GM23338 (cell line): ENCODE measurements around the gene APOBEC3B. TPM values are rescaled to one million over a fixed set of nuclear protein-coding genes. Genes with fewer than 3 reads are reported as not detected.
"Not testable (repeated sequence)": the region's sequence is repeated elsewhere in the genome, so short reads cannot be mapped to it uniquely, and the experiment has no call there.

Source experiments
- ATAC-seq: fragments of 200-7000 bp; cut with Tn5 transposase; 3 replicates; pipeline ENCODE4 v1.9.1; 2020
- DNase-seq: peaks from one replicate; pipeline ENCODE4 v3.0.0-alpha.2; 2015; ENCODE audit warnings: low spot score
- H2AFZ ChIP-seq: fragments of 200-600 bp; sonication (generic); 2 replicates; pipeline ENCODE4 v1.8.0; 2016; ENCODE audit warnings: antibody characterized with exemption, mild to moderate bottlenecking, moderate library complexity
- H3F3A ChIP-seq: fragments of 200-600 bp; sonication (generic); replicated peaks from 2 replicates; pipeline ENCODE4 v1.8.0; 2017; ENCODE audit warnings: antibody characterized with exemption, mixed run types, low read depth
- H3K27ac ChIP-seq: fragments of 200-600 bp; sonication (generic); 2 replicates; pipeline ENCODE4 v1.6.1; 2016; ENCODE audit warnings: low read depth
- H3K27me3 ChIP-seq: fragments of 200-600 bp; sonication (generic); 2 replicates; pipeline ENCODE4 v1.8.0; 2016; ENCODE audit warnings: mild to moderate bottlenecking, mixed run types, moderate library complexity; ENCODE audit not compliant: insufficient read depth
- H3K36me3 ChIP-seq: fragments of 200-600 bp; sonication (generic); 2 replicates; pipeline ENCODE4 v1.8.0; 2016; ENCODE audit warnings: mild to moderate bottlenecking; ENCODE audit not compliant: insufficient read depth
- H3K4me1 ChIP-seq: fragments of 200-600 bp; sonication (generic); 2 replicates; pipeline ENCODE4 v1.8.0; 2016; ENCODE audit warnings: mild to moderate bottlenecking, moderate library complexity; ENCODE audit not compliant: insufficient read depth
- H3K4me2 ChIP-seq: fragments of 200-600 bp; sonication (generic); 2 replicates; pipeline ENCODE4 v1.7.1; 2017; ENCODE audit warnings: mixed run types
- H3K4me3 ChIP-seq: fragments of 200-600 bp; sonication (generic); 2 replicates; pipeline ENCODE4 v1.6.1; 2016; ENCODE audit warnings: mixed run types
- H3K79me2 ChIP-seq: fragments of 200-600 bp; sonication (generic); replicated peaks from 2 replicates; pipeline ENCODE4 v1.8.0; 2017; ENCODE audit warnings: mild to moderate bottlenecking; ENCODE audit not compliant: insufficient read depth
- H3K9me2 ChIP-seq: fragments of 200-600 bp; sonication (generic); 2 replicates; pipeline ENCODE4 v1.8.0; 2017; ENCODE audit not compliant: insufficient read depth
- H4K20me1 ChIP-seq: fragments of 200-600 bp; sonication (generic); replicated peaks from 2 replicates; pipeline ENCODE4 v1.8.0; 2017; ENCODE audit warnings: mild to moderate bottlenecking; ENCODE audit not compliant: insufficient read depth
- H3K27ac Mint-ChIP-seq: 2 replicates; pipeline ENCODE4 v1.8.0; 2020; ENCODE audit warnings: inconsistent platforms, mild to moderate bottlenecking, moderate library complexity, mixed read lengths
- H3K27me3 Mint-ChIP-seq: 3 replicates; pipeline ENCODE4 v1.8.0; 2022; ENCODE audit warnings: low read depth, mild to moderate bottlenecking, moderate library complexity, mixed read lengths, inconsistent platforms; ENCODE audit not compliant: insufficient read depth, poor library complexity
- H3K36me3 Mint-ChIP-seq: 3 replicates; pipeline ENCODE4 v1.8.0; 2021; ENCODE audit warnings: low read depth, mild to moderate bottlenecking, inconsistent platforms, moderate library complexity, mixed read lengths
- H3K4me1 Mint-ChIP-seq: 3 replicates; pipeline ENCODE4 v1.8.0; 2020; ENCODE audit warnings: mild to moderate bottlenecking, inconsistent platforms, mixed read lengths
- H3K4me3 Mint-ChIP-seq: 3 replicates; pipeline ENCODE4 v1.8.0; 2021; ENCODE audit warnings: moderate library complexity, mild to moderate bottlenecking, inconsistent platforms, mixed read lengths
- H3K9me3 Mint-ChIP-seq: 3 replicates; pipeline ENCODE4 v1.8.0; 2020; ENCODE audit warnings: moderate library complexity, mild to moderate bottlenecking, inconsistent platforms, mixed read lengths
- EZH2 ChIP-seq: fragments of 200-600 bp; sonication (generic); IDR thresholded peaks from one replicate; pipeline ENCODE4 v1.8.0; 2017; ENCODE audit warnings: antibody characterized with exemption, mild to moderate bottlenecking, low read depth; ENCODE audit not compliant: unreplicated experiment
- JUNB ChIP-seq: IDR thresholded peaks from one replicate; pipeline ENCODE4 v1.6.1; 2016; ENCODE audit warnings: antibody characterized with exemption; ENCODE audit not compliant: unreplicated experiment
- NANOG ChIP-seq: IDR thresholded peaks from 2 replicates; pipeline ENCODE4 v1.6.1; 2016; ENCODE audit warnings: antibody characterized with exemption, borderline replicate concordance
- POLR2AphosphoS5 ChIP-seq: IDR thresholded peaks from 2 replicates; pipeline ENCODE4 v1.6.1; 2016; ENCODE audit warnings: antibody characterized with exemption, low read depth
- ZNF114 ChIP-seq: fragments of 250-450 bp; sonication (Bioruptor Pico); IDR thresholded peaks from 2 replicates; pipeline ENCODE4 v1.5.0; 2020; ENCODE audit warnings: mild to moderate bottlenecking, moderate library complexity
- ZNF331 ChIP-seq: fragments of 250-450 bp; sonication (Bioruptor Pico); IDR thresholded peaks from 2 replicates; pipeline ENCODE4 v1.5.0; 2020; ENCODE audit warnings: low read depth, mild to moderate bottlenecking, moderate library complexity
- polyA plus RNA-seq: library from polyadenylated mRNA; unstranded; fragments of >200 nt; fragmentation: Nextera tagmentation; extraction: Ambion mirVana; gene quantifications from 2 replicates; pipeline ENCODE4 v1.2.1, GENCODE V29; 2016
- total RNA-seq: library from RNA; depleted of rRNA; stranded (reverse); fragments of >200 nt; shearing (Covaris generic); gene quantifications from 2 replicates; pipeline ENCODE4 v1.2.3, GENCODE V29; 2014
- TF ChIP-seq, protein P1 (sequence below): IDR thresholded peaks from 2 replicates; pipeline ENCODE4 v1.6.1; 2016; ENCODE audit warnings: antibody characterized with exemption
- TF ChIP-seq, protein P2 (sequence below): IDR thresholded peaks from one replicate; pipeline ENCODE4 v1.6.1; 2018; ENCODE audit warnings: antibody characterized with exemption; ENCODE audit not compliant: unreplicated experiment
- TF ChIP-seq, protein P3 (sequence below): fragments of 250-450 bp; sonication (Bioruptor Pico); IDR thresholded peaks from 2 replicates; pipeline ENCODE4 v1.5.0; 2020; ENCODE audit warnings: mild to moderate bottlenecking, moderate library complexity

APOBEC3B gene
- total and polyA plus RNA-seq, 2 experiments from 2014 or later: 7.0 to 9.2 TPM

- not testable (repeated sequence) for H4K20me1 ChIP-seq, H3K36me3 ChIP-seq, H3K9me3 Mint-ChIP-seq, H3K9me2 ChIP-seq, H2AFZ ChIP-seq, H3K27me3 ChIP-seq
- Mint-ChIP-seq H3K36me3 (peaks cover 28% of the 10 kb centered on the region), H3K27me3 (peaks cover 22% of the 10 kb centered on the region), H3K27ac (peak overlapping the region; percentile 90), H3K4me3 (peak overlapping the region; percentile 70), H3K4me1 (peaks cover 63% of the 10 kb centered on the region)
- peak; percentile 51 for DNase-seq
- H3F3A ChIP-seq: peaks cover 12% of the 10 kb centered on the region; the same call in 1 of the 2 replicates
- peak overlapping the region; percentile 91 for H3K27ac ChIP-seq
- peaks cover 17% of the 10 kb centered on the region for H3K79me2 ChIP-seq
- H3K4me1 ChIP-seq: peaks cover 51% of the 10 kb centered on the region
- TF ChIP-seq POLR2AphosphoS5: 0 out of 2 replicates have a peak, but pooled peaks have one; percentile 44
- peak; percentile 6 for ATAC-seq
- H3K4me3 ChIP-seq: peak overlapping the region; percentile 41
- H3K4me2 ChIP-seq: peak overlapping the region; percentile 76
Measured at GRCh38 chr22:39020021-39020651, 38.0 kb downstream of the APOBEC3B start.

DNA sequence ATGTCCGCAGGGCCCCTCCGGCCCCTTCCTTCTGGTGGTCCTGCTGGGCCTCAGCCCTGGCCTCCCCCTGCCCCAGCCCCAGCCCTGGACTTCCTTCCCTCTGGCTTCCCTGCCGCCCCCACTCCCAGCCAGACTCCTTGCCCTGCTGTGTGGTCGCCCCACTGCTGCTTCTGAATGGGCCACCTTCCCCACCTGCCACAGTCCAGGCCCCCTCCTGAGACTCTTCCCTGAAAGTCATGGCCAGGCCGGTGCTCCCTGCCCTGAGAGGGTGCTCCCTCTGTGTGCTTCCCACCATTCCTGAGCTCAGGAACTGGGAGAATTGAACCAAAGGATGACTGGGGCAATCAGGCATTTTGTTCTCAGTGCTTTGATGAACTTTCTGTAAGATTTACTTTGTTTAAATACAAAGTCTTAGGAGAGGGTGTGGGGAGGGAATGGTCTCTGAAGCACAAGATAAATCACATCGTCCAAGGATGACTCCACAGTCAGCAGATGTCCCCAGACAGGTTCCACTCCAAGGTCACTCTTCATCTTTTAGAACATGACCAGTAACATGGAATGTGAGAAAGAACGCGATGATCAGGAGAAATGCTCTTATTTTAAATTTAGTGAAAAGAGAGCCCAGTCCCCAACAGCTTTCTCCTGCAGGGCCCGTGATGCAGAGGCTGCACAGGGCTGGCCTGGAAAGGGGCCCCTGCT lies 39.6 kb downstream of the APOBEC3B start:
- peak overlapping the region; percentile 88; the same call in 1 of the 2 replicates for H3K27ac ChIP-seq
- peaks cover 30% of the 10 kb centered on the region for H3K36me3 Mint-ChIP-seq
- H4K20me1 ChIP-seq: no peaks in the 10 kb centered on the region
- H3K36me3 ChIP-seq: no peaks in the 10 kb centered on the region; the same call in 1 of the 2 replicates
- peak overlapping the region; percentile 64 for H3K4me2 ChIP-seq
- no peak overlapping the region for H2AFZ ChIP-seq
- H3K9me3 Mint-ChIP-seq: no peaks in the 10 kb centered on the region; the same call in 2 of the 3 replicates
- H3K27me3 ChIP-seq: no peaks in the 10 kb centered on the region
- H3F3A ChIP-seq: peaks cover 12% of the 10 kb centered on the region; the same call in 1 of the 2 replicates
- no peaks in the 10 kb centered on the region for H3K9me2 ChIP-seq
- peak overlapping the region; percentile 54; the same call in 1 of the 3 replicates for H3K4me3 Mint-ChIP-seq
- DNase-seq (no peak), ATAC-seq (no peak)
- H3K27ac Mint-ChIP-seq: peak overlapping the region; percentile 83; the same call in 1 of the 2 replicates
- H3K4me1 Mint-ChIP-seq: peaks cover 66% of the 10 kb centered on the region
- H3K4me3 ChIP-seq: no peak overlapping the region; the same call in 1 of the 2 replicates
- H3K79me2 ChIP-seq: peaks cover 17% of the 10 kb centered on the region
- peaks cover 21% of the 10 kb centered on the region for H3K27me3 Mint-ChIP-seq
- H3K4me1 ChIP-seq: peaks cover 48% of the 10 kb centered on the region
- TF ChIP-seq JUNB (no peak), ZNF114 (CRISPR knock-in tag) (no peak), NANOG (no peak), ZNF331 (CRISPR knock-in tag) (no peak), EZH2 (no peak)
- TF ChIP-seq, protein P1, sequence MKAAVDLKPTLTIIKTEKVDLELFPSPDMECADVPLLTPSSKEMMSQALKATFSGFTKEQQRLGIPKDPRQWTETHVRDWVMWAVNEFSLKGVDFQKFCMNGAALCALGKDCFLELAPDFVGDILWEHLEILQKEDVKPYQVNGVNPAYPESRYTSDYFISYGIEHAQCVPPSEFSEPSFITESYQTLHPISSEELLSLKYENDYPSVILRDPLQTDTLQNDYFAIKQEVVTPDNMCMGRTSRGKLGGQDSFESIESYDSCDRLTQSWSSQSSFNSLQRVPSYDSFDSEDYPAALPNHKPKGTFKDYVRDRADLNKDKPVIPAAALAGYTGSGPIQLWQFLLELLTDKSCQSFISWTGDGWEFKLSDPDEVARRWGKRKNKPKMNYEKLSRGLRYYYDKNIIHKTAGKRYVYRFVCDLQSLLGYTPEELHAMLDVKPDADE: no peak
- TF ChIP-seq, protein P2, sequence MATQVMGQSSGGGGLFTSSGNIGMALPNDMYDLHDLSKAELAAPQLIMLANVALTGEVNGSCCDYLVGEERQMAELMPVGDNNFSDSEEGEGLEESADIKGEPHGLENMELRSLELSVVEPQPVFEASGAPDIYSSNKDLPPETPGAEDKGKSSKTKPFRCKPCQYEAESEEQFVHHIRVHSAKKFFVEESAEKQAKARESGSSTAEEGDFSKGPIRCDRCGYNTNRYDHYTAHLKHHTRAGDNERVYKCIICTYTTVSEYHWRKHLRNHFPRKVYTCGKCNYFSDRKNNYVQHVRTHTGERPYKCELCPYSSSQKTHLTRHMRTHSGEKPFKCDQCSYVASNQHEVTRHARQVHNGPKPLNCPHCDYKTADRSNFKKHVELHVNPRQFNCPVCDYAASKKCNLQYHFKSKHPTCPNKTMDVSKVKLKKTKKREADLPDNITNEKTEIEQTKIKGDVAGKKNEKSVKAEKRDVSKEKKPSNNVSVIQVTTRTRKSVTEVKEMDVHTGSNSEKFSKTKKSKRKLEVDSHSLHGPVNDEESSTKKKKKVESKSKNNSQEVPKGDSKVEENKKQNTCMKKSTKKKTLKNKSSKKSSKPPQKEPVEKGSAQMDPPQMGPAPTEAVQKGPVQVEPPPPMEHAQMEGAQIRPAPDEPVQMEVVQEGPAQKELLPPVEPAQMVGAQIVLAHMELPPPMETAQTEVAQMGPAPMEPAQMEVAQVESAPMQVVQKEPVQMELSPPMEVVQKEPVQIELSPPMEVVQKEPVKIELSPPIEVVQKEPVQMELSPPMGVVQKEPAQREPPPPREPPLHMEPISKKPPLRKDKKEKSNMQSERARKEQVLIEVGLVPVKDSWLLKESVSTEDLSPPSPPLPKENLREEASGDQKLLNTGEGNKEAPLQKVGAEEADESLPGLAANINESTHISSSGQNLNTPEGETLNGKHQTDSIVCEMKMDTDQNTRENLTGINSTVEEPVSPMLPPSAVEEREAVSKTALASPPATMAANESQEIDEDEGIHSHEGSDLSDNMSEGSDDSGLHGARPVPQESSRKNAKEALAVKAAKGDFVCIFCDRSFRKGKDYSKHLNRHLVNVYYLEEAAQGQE: no peak
- TF ChIP-seq, protein P3, sequence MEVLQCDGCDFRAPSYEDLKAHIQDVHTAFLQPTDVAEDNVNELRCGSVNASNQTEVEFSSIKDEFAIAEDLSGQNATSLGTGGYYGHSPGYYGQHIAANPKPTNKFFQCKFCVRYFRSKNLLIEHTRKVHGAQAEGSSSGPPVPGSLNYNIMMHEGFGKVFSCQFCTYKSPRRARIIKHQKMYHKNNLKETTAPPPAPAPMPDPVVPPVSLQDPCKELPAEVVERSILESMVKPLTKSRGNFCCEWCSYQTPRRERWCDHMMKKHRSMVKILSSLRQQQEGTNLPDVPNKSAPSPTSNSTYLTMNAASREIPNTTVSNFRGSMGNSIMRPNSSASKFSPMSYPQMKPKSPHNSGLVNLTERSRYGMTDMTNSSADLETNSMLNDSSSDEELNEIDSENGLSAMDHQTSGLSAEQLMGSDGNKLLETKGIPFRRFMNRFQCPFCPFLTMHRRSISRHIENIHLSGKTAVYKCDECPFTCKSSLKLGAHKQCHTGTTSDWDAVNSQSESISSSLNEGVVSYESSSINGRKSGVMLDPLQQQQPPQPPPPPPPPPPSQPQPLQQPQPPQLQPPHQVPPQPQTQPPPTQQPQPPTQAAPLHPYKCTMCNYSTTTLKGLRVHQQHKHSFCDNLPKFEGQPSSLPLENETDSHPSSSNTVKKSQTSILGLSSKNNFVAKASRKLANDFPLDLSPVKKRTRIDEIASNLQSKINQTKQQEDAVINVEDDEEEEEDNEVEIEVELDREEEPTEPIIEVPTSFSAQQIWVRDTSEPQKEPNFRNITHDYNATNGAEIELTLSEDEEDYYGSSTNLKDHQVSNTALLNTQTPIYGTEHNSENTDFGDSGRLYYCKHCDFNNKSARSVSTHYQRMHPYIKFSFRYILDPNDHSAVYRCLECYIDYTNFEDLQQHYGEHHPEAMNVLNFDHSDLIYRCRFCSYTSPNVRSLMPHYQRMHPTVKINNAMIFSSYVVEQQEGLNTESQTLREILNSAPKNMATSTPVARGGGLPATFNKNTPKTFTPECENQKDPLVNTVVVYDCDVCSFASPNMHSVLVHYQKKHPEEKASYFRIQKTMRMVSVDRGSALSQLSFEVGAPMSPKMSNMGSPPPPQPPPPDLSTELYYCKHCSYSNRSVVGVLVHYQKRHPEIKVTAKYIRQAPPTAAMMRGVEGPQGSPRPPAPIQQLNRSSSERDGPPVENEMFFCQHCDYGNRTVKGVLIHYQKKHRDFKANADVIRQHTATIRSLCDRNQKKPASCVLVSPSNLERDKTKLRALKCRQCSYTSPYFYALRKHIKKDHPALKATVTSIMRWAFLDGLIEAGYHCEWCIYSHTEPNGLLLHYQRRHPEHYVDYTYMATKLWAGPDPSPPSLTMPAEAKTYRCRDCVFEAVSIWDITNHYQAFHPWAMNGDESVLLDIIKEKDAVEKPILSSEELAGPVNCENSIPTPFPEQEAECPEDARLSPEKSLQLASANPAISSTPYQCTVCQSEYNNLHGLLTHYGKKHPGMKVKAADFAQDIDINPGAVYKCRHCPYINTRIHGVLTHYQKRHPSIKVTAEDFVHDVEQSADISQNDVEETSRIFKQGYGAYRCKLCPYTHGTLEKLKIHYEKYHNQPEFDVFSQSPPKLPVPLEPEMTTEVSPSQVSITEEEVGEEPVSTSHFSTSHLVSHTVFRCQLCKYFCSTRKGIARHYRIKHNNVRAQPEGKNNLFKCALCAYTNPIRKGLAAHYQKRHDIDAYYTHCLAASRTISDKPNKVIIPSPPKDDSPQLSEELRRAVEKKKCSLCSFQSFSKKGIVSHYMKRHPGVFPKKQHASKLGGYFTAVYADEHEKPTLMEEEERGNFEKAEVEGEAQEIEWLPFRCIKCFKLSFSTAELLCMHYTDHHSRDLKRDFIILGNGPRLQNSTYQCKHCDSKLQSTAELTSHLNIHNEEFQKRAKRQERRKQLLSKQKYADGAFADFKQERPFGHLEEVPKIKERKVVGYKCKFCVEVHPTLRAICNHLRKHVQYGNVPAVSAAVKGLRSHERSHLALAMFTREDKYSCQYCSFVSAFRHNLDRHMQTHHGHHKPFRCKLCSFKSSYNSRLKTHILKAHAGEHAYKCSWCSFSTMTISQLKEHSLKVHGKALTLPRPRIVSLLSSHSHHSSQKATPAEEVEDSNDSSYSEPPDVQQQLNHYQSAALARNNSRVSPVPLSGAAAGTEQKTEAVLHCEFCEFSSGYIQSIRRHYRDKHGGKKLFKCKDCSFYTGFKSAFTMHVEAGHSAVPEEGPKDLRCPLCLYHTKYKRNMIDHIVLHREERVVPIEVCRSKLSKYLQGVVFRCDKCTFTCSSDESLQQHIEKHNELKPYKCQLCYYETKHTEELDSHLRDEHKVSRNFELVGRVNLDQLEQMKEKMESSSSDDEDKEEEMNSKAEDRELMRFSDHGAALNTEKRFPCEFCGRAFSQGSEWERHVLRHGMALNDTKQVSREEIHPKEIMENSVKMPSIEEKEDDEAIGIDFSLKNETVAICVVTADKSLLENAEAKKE (CRISPR knock-in tag): no peak
